EL (cell line): ENCODE measurements around the gene PRCD.
"Not testable (repeated sequence)": the region's sequence is repeated elsewhere in the genome, so short reads cannot be mapped to it uniquely, and the experiment has no call there.

Source experiments
- DNase-seq: peaks from one replicate; pipeline ENCODE4 v3.0.0-alpha.2; 2016

The PRCD gene

GRCh38 chr17:76506408-76507345 lies 33.2 kb upstream of the PRCD start:
- peak; percentile 71 for DNase-seq

GRCh38 chr17:76508472-76509063 lies 31.3 kb upstream of the PRCD start:
- DNase-seq: not testable (repeated sequence)

GRCh38 chr17:76510831-76511244 lies 29.0 kb upstream of the PRCD start:
- DNase-seq: no peak

GRCh38 chr17:76511668-76512365 lies 28.0 kb upstream of the PRCD start:
- DNase-seq: no peak

- DNase-seq: no peak
Observed at GRCh38 chr17:76512366-76513305, 27.2 kb upstream of the PRCD start.

GRCh38 chr17:76513306-76513692 lies 26.5 kb upstream of the PRCD start:
- DNase-seq: no peak

- not testable (repeated sequence) for DNase-seq
Observed at GRCh38 chr17:76514355-76514754, 25.5 kb upstream of the PRCD start.

GRCh38 chr17:76515274-76515949 lies 24.4 kb upstream of the PRCD start:
- peak; percentile 91 for DNase-seq

GRCh38 chr17:76517638-76518038 lies 22.2 kb upstream of the PRCD start:
- no peak for DNase-seq

- no peak for DNase-seq
Observed at GRCh38 chr17:76519048-76519966, 20.5 kb upstream of the PRCD start.

- no peak for DNase-seq
Observed at GRCh38 chr17:76521262-76521661, 18.6 kb upstream of the PRCD start.

GRCh38 chr17:76521683-76522082 lies 18.2 kb upstream of the PRCD start:
- not testable (repeated sequence) for DNase-seq

GRCh38 chr17:76523084-76524037 lies 16.5 kb upstream of the PRCD start:
- DNase-seq: peak; percentile 59

GRCh38 chr17:76524598-76525512 lies 15.0 kb upstream of the PRCD start:
- no peak for DNase-seq

GRCh38 chr17:76525513-76525833 lies 14.4 kb upstream of the PRCD start:
- not testable (repeated sequence) for DNase-seq

- DNase-seq: not testable (repeated sequence)
Observed at GRCh38 chr17:76527016-76527415, 12.8 kb upstream of the PRCD start.

- DNase-seq: peak; percentile 82
Observed at GRCh38 chr17:76527430-76528111, 12.3 kb upstream of the PRCD start.

- DNase-seq: no peak
Observed at GRCh38 chr17:76528156-76528527, 11.7 kb upstream of the PRCD start.
